Cerebellar nuclear complex (tissue), 1 donor: ENCODE measurements around the gene PPP4R3A.
"Not testable (repeated sequence)": the region's sequence is repeated elsewhere in the genome, so short reads cannot be mapped to it uniquely, and the experiment has no call there.

Source experiments
- DNase-seq, 2 experiments: peaks; one replicate each; lab custom pipeline; 2025; lab: John Stamatoyannopoulos, UW

PPP4R3A gene

DNA sequence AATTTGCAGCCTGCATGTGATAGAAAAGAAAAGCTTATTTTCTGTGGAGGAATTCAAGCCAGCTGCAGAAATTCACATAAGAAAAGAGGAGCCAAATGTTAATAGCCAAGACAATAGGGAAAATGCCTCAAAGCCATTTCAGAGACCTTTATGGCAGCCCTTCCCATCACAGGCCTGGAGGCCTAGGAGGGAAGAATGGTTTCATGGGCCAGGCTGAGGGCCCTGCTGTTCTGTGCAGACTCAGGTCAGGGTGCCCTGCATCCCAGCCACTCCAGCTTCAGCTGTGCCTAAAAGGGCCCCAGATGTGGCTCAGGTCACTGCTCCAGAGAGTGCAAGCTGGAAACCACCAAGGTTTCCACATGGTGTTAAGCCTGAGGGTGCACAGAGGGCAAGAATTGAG, 71.3 kb downstream of the PPP4R3A start:
- no peak for DNase-seq

DNA sequence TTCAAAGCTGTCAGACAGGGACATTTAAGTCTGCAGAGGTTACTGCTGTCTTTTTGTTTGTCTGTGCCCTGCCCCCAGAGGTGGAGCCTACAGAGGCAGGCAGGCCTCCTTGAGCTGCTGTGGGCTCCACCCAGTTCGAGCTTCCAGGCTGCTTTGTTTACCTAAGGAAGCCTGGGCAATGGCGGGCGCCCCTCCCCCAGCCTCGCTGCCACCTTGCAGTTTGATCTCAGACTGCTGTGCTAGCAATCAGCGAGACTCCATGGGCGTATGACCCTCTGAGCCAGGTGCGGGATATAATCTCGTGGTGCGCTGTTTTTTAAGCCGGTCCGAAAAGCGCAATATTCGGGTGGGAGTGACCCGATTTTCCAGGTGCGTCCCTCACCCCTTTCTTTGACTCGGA, 73.8 kb downstream of the PPP4R3A start:
- not testable (repeated sequence) for DNase-seq

DNA sequence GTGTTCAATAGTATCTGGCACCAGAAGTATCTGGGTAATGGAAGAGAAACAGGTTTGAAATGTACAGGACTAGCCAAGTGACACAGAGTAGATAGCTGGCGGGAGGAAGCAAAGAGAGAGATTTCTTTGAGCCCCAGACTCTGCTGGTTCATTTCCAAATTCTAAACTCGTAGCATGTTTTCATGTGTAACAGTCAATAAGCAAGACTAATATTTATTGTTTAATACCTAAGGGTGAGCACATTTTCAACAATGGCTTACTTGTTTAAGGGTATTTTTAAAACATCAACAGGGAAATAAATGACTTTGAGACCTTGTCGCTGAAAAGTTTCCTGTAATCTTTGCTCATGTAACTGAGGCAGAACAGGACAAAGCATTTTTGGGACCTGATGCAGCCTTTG, 80.7 kb downstream of the PPP4R3A start:
- DNase-seq: no peak

DNA sequence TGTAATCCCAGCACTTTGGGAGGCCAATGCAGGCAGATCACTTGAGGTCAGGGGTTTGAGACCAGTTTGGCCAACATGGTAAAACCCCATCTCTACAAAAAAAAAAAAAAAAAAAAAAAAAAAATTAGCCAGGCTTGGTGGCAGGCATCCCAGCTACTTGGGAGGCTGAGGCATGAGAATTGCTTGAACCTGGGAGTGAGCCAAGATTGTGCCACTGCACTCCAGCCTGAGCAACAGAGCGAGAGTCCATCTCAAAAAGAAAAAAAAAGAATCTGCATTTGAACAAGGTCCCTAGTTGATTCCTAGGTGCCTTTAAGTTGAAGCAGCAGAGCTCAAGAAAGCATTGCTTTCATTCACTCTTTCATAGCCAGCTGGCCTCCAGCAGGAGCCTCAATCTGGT, 81.2 kb downstream of the PPP4R3A start:
- not testable (repeated sequence) for DNase-seq

DNA sequence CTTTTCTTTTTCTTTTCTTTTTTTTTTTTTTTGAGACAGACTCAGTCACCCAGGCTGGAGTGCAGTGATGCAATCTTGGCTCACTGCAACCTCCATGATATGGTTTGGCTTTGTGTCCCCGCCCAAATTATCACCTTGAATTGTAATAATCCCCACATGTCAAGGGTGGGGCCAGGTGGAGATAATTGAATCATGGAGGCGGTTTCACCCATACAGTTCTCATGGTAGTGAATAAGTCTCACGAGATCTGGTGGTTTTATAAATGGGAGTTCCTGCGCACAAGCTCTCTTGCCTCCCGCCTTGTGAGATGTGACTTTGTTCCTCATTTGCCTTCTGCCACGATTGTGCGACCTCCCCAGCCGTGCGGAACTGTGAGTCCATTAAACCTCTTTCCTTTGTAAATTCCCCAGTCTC, 84.6 kb downstream of the PPP4R3A start:
- DNase-seq: not testable (repeated sequence)

DNA sequence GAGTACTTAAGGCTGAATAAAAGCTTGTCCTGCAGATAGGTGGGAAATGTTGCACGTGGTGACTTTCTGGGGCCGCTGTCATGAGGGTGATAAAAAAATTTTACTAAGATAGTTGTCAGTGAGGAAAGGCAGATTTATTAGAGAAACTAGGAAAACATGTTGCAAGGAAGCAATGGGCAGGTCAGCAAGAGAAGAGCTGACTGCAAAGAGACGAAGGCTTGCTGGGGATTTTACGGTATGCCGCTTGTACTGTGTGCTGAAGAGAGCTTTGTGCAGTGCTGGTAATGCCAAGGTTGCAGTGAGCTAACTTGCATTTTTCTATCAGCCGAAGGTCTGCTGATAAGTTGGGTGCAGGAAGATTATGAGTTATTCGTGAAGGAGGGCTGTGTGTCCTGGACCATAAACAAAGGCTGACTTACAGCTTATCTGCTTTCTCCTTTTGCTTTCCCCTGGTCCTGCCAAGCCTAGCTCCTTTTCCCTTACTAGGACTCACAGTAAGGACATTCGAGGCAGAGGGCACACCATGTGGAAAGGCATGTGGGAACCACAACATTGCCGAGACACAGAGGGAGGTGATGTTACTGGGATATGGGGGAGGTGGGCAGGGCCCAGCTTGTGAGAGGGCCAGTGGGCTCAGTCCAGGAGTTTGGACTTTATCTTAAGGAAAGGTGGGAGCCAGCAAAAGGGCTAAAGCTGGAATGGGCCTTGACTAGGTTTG, 85.1 kb downstream of the PPP4R3A start:
- DNase-seq: no peak

DNA sequence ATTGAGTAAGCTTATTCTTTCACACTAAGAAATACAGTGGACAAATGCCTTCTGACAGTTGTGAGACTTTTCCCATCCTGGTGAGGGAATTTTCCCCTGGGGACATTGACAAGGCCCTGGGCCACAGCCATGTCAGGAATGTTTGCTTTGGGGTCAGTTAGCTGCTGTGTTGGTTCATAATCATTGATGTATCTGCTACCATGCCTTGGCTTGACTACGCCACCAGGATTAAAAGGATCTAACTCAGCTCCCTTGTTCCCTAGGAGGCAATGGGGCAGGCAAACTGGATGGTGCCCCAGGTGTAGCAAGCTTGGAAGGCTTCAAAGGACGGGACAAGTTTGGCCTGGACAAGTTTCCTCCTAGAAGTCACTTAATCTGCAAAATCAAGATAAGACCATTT, 89.4 kb downstream of the PPP4R3A start:
- no peak for DNase-seq

DNA sequence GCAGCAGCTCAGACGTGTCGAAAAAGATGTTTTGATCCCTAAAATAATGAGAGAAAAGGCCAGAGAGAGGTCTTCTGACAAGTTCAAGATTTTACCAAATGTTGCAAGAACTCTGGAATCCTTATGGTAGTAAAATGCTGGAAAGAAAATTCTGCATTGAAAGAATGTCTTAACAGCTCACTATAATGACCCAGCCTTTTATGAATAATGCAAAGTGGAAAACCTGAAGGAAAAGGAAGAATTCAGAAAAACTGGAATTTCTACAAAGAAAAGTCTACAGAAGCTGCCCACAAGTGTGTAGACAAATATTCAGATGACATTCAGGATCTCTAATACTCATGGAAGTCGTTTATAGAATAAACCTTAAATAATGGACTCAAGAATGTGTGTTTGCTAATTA, 90.7 kb downstream of the PPP4R3A start:
- no peak for DNase-seq

DNA sequence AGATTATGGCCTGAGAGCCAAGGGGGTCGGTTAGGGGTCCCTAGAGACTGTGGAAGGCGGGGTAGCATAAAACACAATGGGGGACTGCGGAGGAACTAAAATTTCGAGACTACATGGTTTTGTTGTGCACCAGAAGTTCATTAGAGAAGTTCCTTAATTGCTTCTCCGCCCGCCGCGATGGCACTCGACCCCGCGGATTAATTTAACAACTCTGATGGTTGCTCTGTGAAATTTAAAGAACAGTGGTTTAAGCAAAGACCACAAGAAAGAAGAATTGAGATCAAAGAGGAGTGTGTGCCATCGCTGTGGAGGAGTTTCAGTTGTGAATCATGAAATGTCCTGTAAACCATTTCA, 91.1 kb downstream of the PPP4R3A start:
- DNase-seq: no peak

DNA sequence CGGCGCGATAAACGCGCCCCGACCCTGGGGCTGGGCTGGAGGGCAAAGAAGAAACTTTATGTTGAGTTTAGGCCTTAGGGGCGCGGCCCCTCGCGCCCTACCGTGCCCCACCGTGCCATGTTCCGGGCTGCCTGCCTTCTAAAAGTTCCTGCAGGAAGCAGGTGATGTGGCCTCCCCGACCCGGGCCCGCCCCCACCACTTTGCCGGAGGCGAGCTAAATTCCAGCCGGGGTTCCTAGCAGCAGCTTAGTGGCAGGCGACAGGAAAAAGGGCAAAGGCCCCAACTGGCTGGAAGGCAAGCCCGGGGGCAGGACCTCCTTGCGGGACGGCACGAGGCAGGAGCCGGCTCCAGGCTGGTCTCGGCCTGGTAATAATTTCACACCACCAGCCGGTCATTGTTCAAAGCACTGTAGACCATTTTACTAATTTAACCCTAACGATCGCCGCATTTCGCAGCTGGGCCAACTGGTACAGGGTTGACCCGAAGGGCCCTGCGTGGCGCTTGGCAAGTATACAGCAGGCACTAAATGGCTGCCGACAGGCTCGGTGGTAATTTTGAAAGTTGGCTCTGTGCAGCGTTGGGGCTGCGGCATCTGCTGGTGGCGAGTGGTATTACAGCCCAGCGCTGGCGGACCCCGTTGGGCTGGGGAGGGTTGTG, 91.6 kb downstream of the PPP4R3A start:
- DNase-seq: no peak

DNA sequence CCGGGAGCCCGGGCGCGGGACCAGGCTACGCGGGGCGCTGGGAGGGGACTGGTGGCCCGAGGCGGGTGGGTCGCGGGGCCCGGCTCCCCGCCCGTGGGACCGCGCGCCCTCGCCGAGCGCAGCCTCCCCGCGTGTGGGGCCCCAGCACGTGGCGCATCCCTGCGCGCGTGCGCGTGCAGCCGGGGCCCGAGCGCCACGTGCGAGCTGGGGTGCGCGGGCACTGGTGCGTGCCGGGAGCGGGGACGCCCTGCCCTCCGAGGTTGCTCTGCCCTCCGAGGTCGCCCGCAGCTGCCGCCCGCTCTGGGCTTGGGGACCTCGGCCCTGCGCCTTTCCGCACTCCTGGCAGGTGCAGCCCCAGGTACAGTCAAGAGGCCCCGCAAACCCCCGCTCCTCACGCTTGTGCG, 92.1 kb downstream of the PPP4R3A start:
- DNase-seq: no peak

DNA sequence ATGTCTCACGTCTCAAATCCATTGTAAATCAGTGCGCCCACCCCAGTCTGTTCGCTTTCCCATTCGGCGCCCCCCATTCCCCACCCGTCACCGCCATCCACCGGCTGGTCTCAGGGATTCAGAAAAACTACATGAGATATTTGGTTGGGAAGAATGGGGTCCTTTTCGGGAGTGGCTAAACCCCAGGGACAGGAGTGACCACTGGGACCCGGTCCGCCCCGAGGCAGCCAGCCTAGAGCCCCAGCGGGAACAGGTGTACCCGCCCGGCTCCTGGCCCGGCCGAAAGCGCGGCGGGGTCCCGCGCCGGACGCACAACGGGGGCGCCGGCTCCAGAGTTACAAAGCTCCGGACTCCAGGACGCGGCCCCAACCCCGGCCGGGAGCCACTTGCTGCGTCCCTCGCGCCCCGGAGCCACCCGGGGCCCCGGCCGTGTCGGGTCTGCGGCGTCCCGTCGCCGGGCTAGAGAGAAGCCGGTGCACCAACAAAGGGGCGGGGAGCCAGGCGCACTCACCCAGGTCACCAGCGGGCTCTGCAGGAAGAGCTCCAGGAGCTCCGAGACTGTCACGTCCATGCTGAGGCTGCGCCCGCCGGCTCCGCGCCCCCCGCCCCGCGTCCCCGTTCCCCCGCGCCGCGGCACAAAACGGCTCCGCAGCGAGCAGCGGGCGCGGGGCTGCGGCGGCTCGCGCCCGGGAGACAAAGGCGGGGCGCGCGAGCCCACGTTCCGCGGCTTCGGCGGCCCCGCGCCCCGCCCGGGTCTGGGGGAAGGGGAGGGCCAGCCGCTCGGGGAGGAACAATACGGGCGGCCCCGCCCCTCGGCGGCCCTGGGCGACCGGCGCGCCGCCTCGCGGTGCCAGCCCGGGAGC, 92.8 kb downstream of the PPP4R3A start, which contains the start of gene CCDC88C:
TSS of gene CCDC88C (minus strand) at position 701 of the 863 bp plus-strand sequence. CDS start at position 571, 130 bp downstream.
- DNase-seq: no peak

DNA sequence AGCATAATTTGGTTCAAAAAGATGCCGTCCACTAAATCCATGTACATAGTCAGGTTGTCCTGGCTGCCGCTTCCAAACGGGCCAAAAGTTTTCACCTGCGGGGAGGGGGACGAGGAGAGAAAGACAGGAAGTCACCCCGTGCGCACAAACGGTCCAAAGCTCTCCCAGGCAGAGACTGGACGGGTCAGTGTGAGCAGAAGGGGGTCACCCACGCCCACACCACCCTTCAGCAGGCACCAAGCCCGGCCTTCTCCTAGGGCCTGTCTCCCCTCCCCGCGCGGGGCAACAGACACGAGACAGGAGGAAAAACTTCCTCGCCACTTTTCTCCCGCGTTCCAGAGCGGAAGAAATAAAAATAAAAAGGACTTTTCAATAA, 93.4 kb downstream of the PPP4R3A start:
- no peak for DNase-seq

DNA sequence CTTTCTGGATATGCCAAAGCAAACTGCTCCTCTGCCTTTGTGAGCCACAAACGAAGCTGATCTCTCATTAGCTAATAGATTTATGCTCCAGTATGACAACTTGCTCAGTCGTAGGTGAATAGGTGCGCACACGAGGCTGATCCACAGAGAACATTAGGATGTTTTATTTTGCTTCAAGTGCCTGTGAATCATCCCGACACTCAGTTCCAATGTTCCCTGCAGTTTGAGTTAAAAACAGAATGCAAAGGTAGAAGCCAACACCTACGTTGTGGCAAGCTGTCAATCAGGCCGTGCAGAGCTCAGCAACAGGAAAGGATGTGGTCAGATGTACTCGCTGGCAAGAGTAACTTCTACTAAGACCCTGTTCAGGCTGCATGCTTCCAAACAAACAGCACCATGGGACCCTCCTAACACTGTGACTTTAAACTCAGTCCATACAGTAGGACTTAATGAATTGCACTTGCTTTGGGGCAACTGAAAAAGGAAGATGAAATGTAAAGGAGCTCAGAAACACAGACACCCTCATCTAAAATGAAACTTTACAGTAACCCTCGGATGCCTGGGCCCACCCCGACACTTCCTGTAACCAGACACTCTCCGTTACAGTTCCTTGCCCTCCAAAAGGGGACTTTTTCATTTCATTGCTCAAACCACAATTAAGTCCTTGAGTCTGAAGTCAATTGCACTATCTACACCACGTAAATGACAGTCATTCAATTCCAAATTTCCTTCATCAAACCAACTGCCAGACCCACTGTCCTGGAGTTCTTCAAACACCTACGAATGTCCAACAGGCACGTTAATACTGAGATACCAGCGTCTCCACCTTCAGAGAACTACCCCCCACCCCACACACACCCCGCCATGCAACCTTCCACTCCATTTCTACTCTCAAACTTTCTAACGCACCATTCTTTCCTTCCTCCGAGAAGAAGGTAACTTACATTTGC, 94.0 kb downstream of the PPP4R3A start:
- DNase-seq: no peak

DNA sequence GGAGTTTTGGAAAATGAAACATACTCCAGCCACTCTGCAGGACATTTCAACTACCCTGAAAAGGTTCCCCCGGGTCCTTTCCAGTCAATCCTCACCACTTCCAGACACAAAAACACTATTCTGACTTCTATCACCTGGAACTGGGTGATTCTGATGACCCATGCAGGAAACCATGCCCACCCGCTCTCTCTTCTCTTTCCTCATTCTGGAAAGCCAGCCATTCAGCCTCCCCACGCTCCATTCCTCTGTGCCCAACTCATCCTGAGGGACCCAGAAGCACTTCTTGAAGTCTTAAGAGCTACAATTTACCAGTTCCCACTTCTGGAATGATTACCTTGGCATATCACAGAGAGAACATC, 95.7 kb downstream of the PPP4R3A start:
- DNase-seq: no peak

DNA sequence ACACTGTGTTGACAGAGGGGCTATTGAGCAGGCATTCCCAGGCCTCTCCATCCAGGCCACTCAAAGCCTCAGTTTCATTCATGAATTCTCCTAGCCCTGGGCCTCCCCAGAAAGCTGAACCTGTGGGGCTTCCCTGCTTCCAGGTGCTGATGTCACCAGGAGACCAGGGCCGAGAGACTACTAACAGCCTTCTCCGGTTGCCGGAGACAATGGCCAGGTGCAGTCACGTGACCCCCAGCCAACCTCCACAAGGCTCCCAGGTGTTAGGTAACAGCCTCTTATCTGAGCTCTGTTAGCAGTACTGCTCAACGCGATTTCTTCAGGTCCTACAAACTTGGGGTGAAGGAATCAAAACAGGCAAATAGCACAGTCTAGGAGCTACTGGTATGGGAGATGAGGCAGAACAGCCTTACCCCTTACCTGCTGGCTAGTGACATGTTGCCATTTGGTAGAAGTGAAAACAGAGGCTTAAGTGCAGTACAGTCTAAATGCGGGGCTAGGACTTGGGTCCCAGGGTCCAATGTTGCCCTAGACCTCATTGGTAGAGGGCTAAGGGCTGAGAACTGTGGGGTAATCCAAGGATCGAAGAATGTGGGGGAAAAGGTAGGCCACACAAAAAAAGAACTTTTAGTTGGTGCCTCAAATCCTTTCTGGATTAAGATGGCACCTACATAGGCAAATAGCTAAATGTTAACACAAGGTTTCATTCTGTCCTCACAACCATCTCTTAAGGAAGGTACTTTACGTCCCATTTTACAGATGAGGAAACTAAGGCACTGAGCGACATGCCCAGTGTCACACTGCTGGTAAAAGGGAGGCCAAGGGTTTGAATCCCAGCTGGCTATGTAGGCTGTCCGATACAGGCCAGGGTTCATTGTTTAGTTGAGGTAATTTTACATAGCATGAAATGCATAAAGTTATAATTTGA, 96.3 kb downstream of the PPP4R3A start:
- DNase-seq: no peak

DNA sequence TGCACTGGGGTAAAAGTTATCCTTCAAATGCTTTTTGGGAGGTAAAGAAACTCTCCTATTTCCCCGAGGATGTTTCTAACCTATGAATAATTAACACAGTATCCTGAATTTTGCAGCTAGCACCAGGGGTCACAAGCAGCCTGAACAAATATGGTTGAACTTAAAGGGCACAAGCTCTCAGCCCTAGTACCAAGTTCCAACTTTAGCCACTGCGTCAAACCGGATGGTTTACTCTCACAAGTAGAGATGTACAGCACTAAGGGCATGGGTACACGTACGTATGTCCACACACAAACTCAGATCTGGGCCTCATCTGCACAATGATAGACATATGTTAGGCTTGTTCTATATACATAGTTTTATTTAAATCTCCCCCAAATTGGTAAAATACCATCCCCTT, 97.2 kb downstream of the PPP4R3A start:
- no peak for DNase-seq

DNA sequence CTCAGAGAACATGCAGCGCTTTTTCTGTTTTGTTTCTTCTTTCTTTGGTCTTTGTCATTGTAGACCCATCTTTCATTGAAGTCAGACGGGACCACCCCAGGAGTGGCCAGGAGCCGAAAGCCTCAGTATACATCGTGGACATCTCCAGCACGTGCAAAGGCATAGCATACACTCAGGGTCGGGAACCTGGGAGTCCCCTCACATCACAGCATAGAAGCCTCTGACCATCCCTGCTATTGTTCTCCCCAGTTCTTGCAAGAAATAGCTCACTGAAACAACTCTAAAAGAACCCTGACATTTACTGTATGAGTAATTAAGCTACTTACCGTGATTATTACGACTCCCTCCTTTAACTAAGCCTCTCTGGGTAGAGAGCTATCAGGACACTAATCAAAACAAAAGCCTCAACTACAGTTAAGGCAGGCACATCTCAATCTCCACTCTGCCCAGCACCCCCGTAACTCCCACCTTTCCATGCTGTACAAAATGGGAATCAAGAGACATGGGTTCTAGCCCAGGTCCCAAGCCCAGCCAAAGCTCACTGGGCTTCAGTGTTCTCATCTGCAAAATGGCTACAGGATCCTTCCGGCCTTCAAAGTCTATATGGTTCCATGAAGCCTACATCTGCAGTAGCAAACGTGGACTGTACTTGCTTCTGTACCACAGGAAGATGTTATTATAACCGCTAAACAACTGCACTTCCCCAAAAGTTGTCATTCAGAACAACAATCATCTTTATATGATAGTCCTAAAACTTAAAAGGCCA, 99.2 kb downstream of the PPP4R3A start:
- no peak for DNase-seq

DNA sequence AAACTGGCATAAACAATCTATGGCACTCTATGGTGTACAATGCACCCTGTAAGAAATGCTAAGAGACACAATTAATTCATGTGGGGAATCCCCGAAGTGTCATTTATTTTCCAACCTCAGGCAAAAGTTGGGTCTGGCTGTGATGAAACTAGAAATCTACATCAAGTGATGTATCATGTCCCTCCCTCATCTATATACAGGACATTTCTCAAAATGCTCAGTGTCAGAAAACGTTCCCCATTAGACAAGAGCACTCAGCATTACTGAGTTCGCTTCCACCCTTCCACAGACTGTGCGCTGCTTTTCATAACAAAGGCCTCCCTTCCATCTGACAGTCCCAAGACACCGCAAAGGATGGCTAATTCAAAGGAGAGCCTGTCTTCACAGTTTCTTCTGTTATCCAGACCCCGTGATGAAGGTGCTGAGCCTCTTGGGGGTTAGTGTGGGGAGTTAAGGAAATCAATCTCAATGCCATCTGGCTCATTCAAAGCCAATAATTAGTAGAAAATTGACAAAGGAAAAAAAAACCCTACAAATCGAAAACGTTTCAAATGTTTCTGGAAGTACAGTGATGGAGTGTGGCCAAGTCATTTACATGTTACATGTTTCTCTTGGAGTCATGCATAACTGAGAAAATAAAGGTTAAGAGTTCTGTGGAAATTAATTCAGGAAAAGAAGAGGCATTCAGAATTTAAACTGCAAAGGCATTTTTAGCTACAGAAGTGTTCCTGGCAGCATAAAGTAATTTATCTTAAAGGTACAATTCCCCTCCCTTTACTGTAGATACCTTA, 100.0 kb downstream of the PPP4R3A start:
- no peak for DNase-seq
